ENCODE results near the gene GMEB2.
"Not testable (repeated sequence)": the region's sequence is repeated elsewhere in the genome, so short reads cannot be mapped to it uniquely, and the experiment has no call there.

- TF ChIP-seq, protein P1, sequence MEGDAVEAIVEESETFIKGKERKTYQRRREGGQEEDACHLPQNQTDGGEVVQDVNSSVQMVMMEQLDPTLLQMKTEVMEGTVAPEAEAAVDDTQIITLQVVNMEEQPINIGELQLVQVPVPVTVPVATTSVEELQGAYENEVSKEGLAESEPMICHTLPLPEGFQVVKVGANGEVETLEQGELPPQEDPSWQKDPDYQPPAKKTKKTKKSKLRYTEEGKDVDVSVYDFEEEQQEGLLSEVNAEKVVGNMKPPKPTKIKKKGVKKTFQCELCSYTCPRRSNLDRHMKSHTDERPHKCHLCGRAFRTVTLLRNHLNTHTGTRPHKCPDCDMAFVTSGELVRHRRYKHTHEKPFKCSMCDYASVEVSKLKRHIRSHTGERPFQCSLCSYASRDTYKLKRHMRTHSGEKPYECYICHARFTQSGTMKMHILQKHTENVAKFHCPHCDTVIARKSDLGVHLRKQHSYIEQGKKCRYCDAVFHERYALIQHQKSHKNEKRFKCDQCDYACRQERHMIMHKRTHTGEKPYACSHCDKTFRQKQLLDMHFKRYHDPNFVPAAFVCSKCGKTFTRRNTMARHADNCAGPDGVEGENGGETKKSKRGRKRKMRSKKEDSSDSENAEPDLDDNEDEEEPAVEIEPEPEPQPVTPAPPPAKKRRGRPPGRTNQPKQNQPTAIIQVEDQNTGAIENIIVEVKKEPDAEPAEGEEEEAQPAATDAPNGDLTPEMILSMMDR (IDR thresholded peaks at IDR 0.05) = not testable (repeated sequence)
- TF ChIP-seq EZH2, EZH2phosphoT487 (IDR thresholded peaks at IDR 0.05): not testable (repeated sequence)
Measured at GRCh38 chr20:63650486-63650885, 23.6 kb upstream of the GMEB2 start.
